K562 (cell line): ENCODE data around the gene PPP1R37. TPM values are rescaled to one million over a fixed set of nuclear protein-coding genes. Genes with fewer than 3 reads are reported as not detected.

Experiments
- CXXC5 ChIP-seq: fragments of 250-450 bp; sonication (Bioruptor Pico); IDR thresholded peaks from 2 replicates; pipeline ENCODE4 v1.8.0; 2022; ENCODE audit warnings: inconsistent platforms, mild to moderate bottlenecking, moderate library complexity
- DACH1 ChIP-seq: fragments of 450-650 bp; IDR thresholded peaks from 2 replicates; pipeline ENCODE4 v1.6.1; 2018; ENCODE audit not compliant: partially characterized antibody
- DPF2 ChIP-seq: fragments of 450-650 bp; IDR thresholded peaks from 2 replicates; pipeline ENCODE4 v1.6.1; 2016
- E2F4 ChIP-seq: sonication (generic); formaldehyde crosslinking; IDR thresholded peaks from 2 replicates; pipeline ENCODE4 v1.8.0; 2022; ENCODE audit warnings: mild to moderate bottlenecking, low read depth, missing genetic modification reagents
- ESRRA ChIP-seq: fragments of 450-650 bp; IDR thresholded peaks from 2 replicates; pipeline ENCODE4 v1.6.1; 2014; ENCODE audit warnings: low read depth, mild to moderate bottlenecking, moderate library complexity, borderline replicate concordance
- FOXP1 ChIP-seq: sonication (generic); formaldehyde crosslinking; IDR thresholded peaks from 2 replicates; pipeline ENCODE4 v1.8.0; 2022; ENCODE audit warnings: mild to moderate bottlenecking, missing genetic modification reagents
- KDM5B ChIP-seq: fragments of 200-600 bp; sonication (generic); IDR thresholded peaks from 2 replicates; pipeline ENCODE4 v1.6.1; 2012; ENCODE audit warnings: low read depth, mild to moderate bottlenecking, moderate library complexity, low read length, control low read depth, inconsistent platforms; ENCODE audit not compliant: insufficient replicate concordance
- L3MBTL2 ChIP-seq: fragments of 450-650 bp; IDR thresholded peaks from 2 replicates; pipeline ENCODE4 v1.6.1; 2016; ENCODE audit warnings: mild to moderate bottlenecking, moderate library complexity
- MAZ ChIP-seq, 2 experiments: fragments of 450-650 bp in 1 of 2; sonication (generic) in 1 of 2; formaldehyde crosslinking; IDR thresholded peaks in 1 of 2; conservative IDR thresholded peaks in 1 of 2; 2 replicates each; pipeline versions ENCODE4 v1.4.0 to v1.5.0; 2020; ENCODE audit warnings: mild to moderate bottlenecking in 1 of 2, missing genetic modification reagents in 1 of 2
- MCM2 ChIP-seq: fragments of 450-650 bp; IDR thresholded peaks from 2 replicates; pipeline ENCODE4 v1.6.1; 2017; ENCODE audit warnings: low read depth, mild to moderate bottlenecking
- POLR2G ChIP-seq: fragments of 200-400 bp; formaldehyde crosslinking; IDR thresholded peaks from 2 replicates; pipeline ENCODE4 v1.6.1; 2017; ENCODE audit warnings: low read depth, mild to moderate bottlenecking, antibody characterized with exemption, low read length, moderate library complexity
- RBM22 ChIP-seq: fragments of 200-400 bp; formaldehyde crosslinking; IDR thresholded peaks from 2 replicates; pipeline ENCODE4 v1.6.1; 2018; ENCODE audit warnings: low read length, low read depth; ENCODE audit not compliant: poor library complexity, severe bottlenecking
- SIN3A ChIP-seq, 2 experiments: fragments of 150-350 bp in 1 of 2; IDR thresholded peaks; 2 replicates each; pipeline ENCODE4 v1.6.1; 2011 to 2016; ENCODE audit warnings: borderline replicate concordance in 2 of 2, low read depth in 2 of 2, low read length in 2 of 2, mild to moderate bottlenecking in 2 of 2, moderate library complexity in 2 of 2; ENCODE audit not compliant: control insufficient read depth in 1 of 2
- STAG1 ChIP-seq: sonication (generic); formaldehyde crosslinking; IDR thresholded peaks from 2 replicates; pipeline ENCODE4 v1.5.0; 2020; ENCODE audit warnings: missing genetic modification reagents, borderline replicate concordance
- TFAP4 ChIP-seq: sonication (generic); formaldehyde crosslinking; IDR thresholded peaks from 2 replicates; pipeline ENCODE4 v1.8.0; 2022; ENCODE audit warnings: missing genetic modification reagents, mild to moderate bottlenecking, moderate library complexity, borderline replicate concordance
- THAP12 ChIP-seq: fragments of 250-450 bp; sonication (Bioruptor Pico); IDR thresholded peaks from 2 replicates; pipeline ENCODE4 v1.9.0; 2021; ENCODE audit warnings: mild to moderate bottlenecking, inconsistent platforms
- U2AF2 ChIP-seq: fragments of 200-400 bp; formaldehyde crosslinking; optimal IDR thresholded peaks from 2 replicates; pipeline ENCODE3; 2017; ENCODE audit warnings: low read depth, mild to moderate bottlenecking, low read length
- ZBTB2 ChIP-seq: fragments of 450-650 bp; IDR thresholded peaks from 2 replicates; pipeline ENCODE4 v1.6.1; 2016; ENCODE audit warnings: antibody characterized with exemption
- ZEB2 ChIP-seq: fragments of 450-650 bp; IDR thresholded peaks from 2 replicates; pipeline ENCODE4 v1.6.1; 2016
- ZNF431 ChIP-seq: sonication (generic); formaldehyde crosslinking; IDR thresholded peaks from 2 replicates; pipeline ENCODE4 v1.8.0; 2022; ENCODE audit warnings: mild to moderate bottlenecking, missing genetic modification reagents
- polyA plus RNA-seq, 8 experiments: library from polyadenylated mRNA; depleted of rRNA in 4 of 8; stranded (reverse) in 5 of 8; unstranded in 3 of 8; fragments of >200 nt; fragmentation: Nextera tagmentation in 2 of 8; fragmentation: Illumina TruSeq in 1 of 8; extraction: Ambion mirVana in 2 of 8; extraction: Trizol in 1 of 8; gene quantifications; 2 replicates each; pipeline versions ENCODE4 v1.2.1 to v1.2.3, GENCODE V29; 2011 to 2014; ENCODE audit warnings: inconsistent platforms in 1 of 8, missing spikeins in 1 of 8
- total RNA-seq, 7 experiments: library from RNA; depleted of rRNA in 6 of 7; stranded (reverse); fragments of >200 nt in 6 of 7; fragmentation: Illumina TruSeq in 2 of 7; extraction: Trizol in 2 of 7; gene quantifications; 2 replicates each; pipeline versions ENCODE4 v1.2.1 to v1.2.3, GENCODE V29; 2011 to 2021; ENCODE audit warnings: low replicate concordance in 1 of 7

PPP1R37 gene
- total and polyA plus RNA-seq, 9 of the 15 experiments (the other 6 are each of a cell fraction or from before 2014, with no cell fraction given), result 0.04 to 20.3 (median 7.3) TPM

- TF ChIP-seq RBM22, result peak; percentile 15
- TF ChIP-seq ZBTB2, result 0 out of 2 replicates have a peak, but pooled peaks have one; percentile 25
- peak; percentile 28 for TF ChIP-seq DACH1
- no peak for TF ChIP-seq MCM2
- TF ChIP-seq POLR2G, result peak; percentile 88
- TF ChIP-seq KDM5B, result peak; percentile 18
- peak; percentile 98 for TF ChIP-seq CXXC5 (CRISPR knock-in tag)
- TF ChIP-seq ESRRA, result peak; percentile 40; the same call in 1 of the 2 replicates
- TF ChIP-seq ZNF431 (CRISPR knock-in tag), result no peak
- peak; percentile 57; the same call in 1 of the 2 replicates for TF ChIP-seq FOXP1 (CRISPR knock-in tag)
- TF ChIP-seq DPF2, result peak; percentile 51
- TF ChIP-seq TFAP4 (CRISPR knock-in tag), result peak; percentile 50; the same call in 1 of the 2 replicates
- peak; percentile 61; the same call in 1 of the 2 replicates for TF ChIP-seq THAP12 (CRISPR knock-in tag)
- TF ChIP-seq MAZ (CRISPR knock-in tag; conservative IDR thresholded peaks at IDR 0.05 in 1 of 2, IDR thresholded peaks at IDR 0.05 in 1 of 2), result peak; percentile 72 to 86
- peak; percentile 37; the same call in 1 of the 2 replicates for TF ChIP-seq ZEB2
- TF ChIP-seq E2F4 (CRISPR knock-in tag), result no peak
- peak; percentile 93 for TF ChIP-seq L3MBTL2
- peak; percentile 62 to 81; a peak in 2 of 4 replicates for TF ChIP-seq SIN3A (IDR thresholded peaks at IDR 0.05; ENCODE audit: borderline replicate concordance in 2 of 2, control insufficient read depth in 1 of 2, low read depth in 2 of 2, low read length in 2 of 2)
- 0 out of 2 replicates have a peak, but pooled peaks have one; percentile 4 for TF ChIP-seq STAG1
- no peak for TF ChIP-seq U2AF2
These were observed 16.7 kb upstream of the PPP1R37 start, which contains the start of gene ZNF296 (continued) for GRCh38 chr19:45076029-45076850.
